Esophagus squamous epithelium (tissue), 5 donors: Measurements from ENCODE around the gene SFRP2. TPM values are rescaled to one million over a fixed set of nuclear protein-coding genes. Genes with fewer than 3 reads are reported as not detected.

Experiments used
- DNase-seq: peaks from one replicate; lab custom pipeline; 2025; lab: John Stamatoyannopoulos, UW
- H3K27ac ChIP-seq, 4 donors: fragments of 200-600 bp; sonication (generic); one replicate each; pipeline ENCODE4 v1.5.1; 2016 to 2019; ENCODE audit warnings: mild to moderate bottlenecking in 1 of 4
- H3K27me3 ChIP-seq, 4 donors: fragments of 200-600 bp; sonication (generic); 1 replicate in 3 of 4; 2 replicates in 1 of 4; pipeline versions ENCODE4 v1.5.1 to v1.6.0; 2017 to 2021; ENCODE audit warnings: antibody characterized with exemption in 1 of 4
- H3K36me3 ChIP-seq, 3 donors: fragments of 200-600 bp; sonication (generic); one replicate each; pipeline ENCODE4 v1.5.1; 2016 to 2019
- H3K4me1 ChIP-seq, 3 donors: fragments of 200-600 bp; sonication (generic); one replicate each; pipeline ENCODE4 v1.5.1; 2017 to 2019
- H3K4me3 ChIP-seq, 4 donors: fragments of 200-600 bp; sonication (generic); 1 replicate in 3 of 4; 2 replicates in 1 of 4; pipeline ENCODE4 v1.5.1; 2016 to 2019; ENCODE audit warnings: mild to moderate bottlenecking in 2 of 4, moderate library complexity in 1 of 4
- H3K9me3 ChIP-seq, 3 donors: fragments of 200-600 bp; sonication (generic); one replicate each; pipeline ENCODE4 v1.5.1; 2016 to 2019
- CTCF ChIP-seq, 6 experiments: fragments of 450-650 bp in 4 of 6; fragments of 200-600 bp in 2 of 6; sonication (generic) in 2 of 6; IDR thresholded peaks; one replicate each; pipeline ENCODE4 v1.5.1; 2016 to 2019; ENCODE audit warnings: antibody characterized with exemption in 6 of 6, mild to moderate bottlenecking in 4 of 6, moderate library complexity in 4 of 6
- POLR2A ChIP-seq, 4 donors: fragments of 450-650 bp; IDR thresholded peaks; one replicate each; pipeline ENCODE4 v1.6.1; 2017; ENCODE audit warnings: antibody characterized with exemption in 4 of 4, mild to moderate bottlenecking in 4 of 4, moderate library complexity in 3 of 4
- WGBS, 2 donors: methylation state at CpG; one replicate each; pipeline ENCODE4 v1.1.5; 2018; 5-methylcytosine and 5-hydroxymethylcytosine counted together
- intact Hi-C: fragments of 100-400 bp; cut with DNase I; formaldehyde crosslinking; loops from one replicate; pipeline ENCODE4 v1.15.0; 2022
- total RNA-seq, 4 donors: library from RNA; depleted of rRNA; stranded (reverse); fragments of >200 nt; gene quantifications; one replicate each; pipeline ENCODE4 v1.1.0, GENCODE V29; 2016
- donor health status: DM: yes; HTN: yes; CAD: no.

The SFRP2 gene
- total RNA-seq, 4 donors from 2014 or later, result 2.2 to 104 (median 13.3) TPM

DNA sequence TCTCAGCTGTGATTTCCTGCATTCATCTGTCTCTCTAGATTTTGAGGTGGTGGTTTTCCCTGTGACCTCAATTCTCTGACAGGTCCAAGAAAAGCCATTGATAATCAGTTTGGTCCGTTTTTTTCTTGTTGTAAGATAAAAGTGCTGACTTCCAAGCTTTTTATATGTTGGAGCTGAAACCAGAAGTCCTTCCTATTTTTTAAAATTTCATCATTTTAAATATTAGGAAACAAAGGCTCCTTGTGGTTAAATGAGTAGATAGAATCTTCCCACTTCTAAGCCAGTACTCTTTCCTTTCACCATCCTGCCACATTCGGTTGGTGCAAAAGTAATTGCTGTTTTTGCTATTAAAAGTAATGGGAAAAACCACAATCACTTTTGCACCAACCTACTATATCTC, 47.3 kb downstream of the SFRP2 start:
- no peak for DNase-seq
- H3K27ac ChIP-seq, result no peak overlapping the region
- H3K4me3 ChIP-seq, result no peak overlapping the region
- H3K27me3 ChIP-seq, result no peaks in the 10 kb centered on the region
- H3K9me3 ChIP-seq, result peaks cover 0 to 11% (median 8%) of the 10 kb centered on the region in 3 donors
- intact Hi-C loops, result no loop called here
- peaks cover 0 to 4% (median 0%) of the 10 kb centered on the region in 3 donors for H3K36me3 ChIP-seq
- TF ChIP-seq POLR2A (IDR thresholded peaks at IDR 0.05), result no peak
- no peak for TF ChIP-seq CTCF (IDR thresholded peaks at IDR 0.05)
- no peaks in the 10 kb centered on the region for H3K4me1 ChIP-seq
- WGBS, 2 donors, result 71 to 76% methylated on average over 2 of the region's 2 CpGs

- H3K4me1 ChIP-seq, result peaks cover 0 to 3% (median 0%) of the 10 kb centered on the region in 3 donors
- H3K27ac ChIP-seq, result no peak overlapping the region
- no peak for DNase-seq
- H3K9me3 ChIP-seq, result peaks cover 0 to 7% (median 3%) of the 10 kb centered on the region in 3 donors
- no peaks in the 10 kb centered on the region for H3K27me3 ChIP-seq
- no peak for TF ChIP-seq POLR2A (IDR thresholded peaks at IDR 0.05)
- no peak for TF ChIP-seq CTCF (IDR thresholded peaks at IDR 0.05)
- H3K4me3 ChIP-seq, result no peak overlapping the region
- no peaks in the 10 kb centered on the region for H3K36me3 ChIP-seq
- intact Hi-C loops, result no loop called here
Measured at GRCh38 chr4:153735906-153736461, 52.9 kb downstream of the SFRP2 start.

GRCh38 chr4:153733751-153734448, 55.0 kb downstream of the SFRP2 start:
- no peak for TF ChIP-seq CTCF (IDR thresholded peaks at IDR 0.05)
- no peaks in the 10 kb centered on the region for H3K36me3 ChIP-seq
- H3K27me3 ChIP-seq, result no peaks in the 10 kb centered on the region
- no peak overlapping the region for H3K4me3 ChIP-seq
- H3K9me3 ChIP-seq, result no peaks in the 10 kb centered on the region
- intact Hi-C loops, result no loop called here
- peaks cover 0 to 3% (median 0%) of the 10 kb centered on the region in 3 donors for H3K4me1 ChIP-seq
- DNase-seq, result no peak
- no peak overlapping the region for H3K27ac ChIP-seq
- 49 to 58% methylated on average over 4 of the region's 4 CpGs for WGBS, 2 donors

- H3K27ac ChIP-seq, result no peak overlapping the region
Measured at GRCh38 chr4:153731239-153731638, 57.6 kb downstream of the SFRP2 start.

More at GRCh38 chr4:153731239-153731638, 57.6 kb downstream of the SFRP2 start:
- no peaks in the 10 kb centered on the region for H3K27me3 ChIP-seq
- H3K4me1 ChIP-seq, result peaks cover 0 to 3% (median 0%) of the 10 kb centered on the region in 3 donors
- DNase-seq, result no peak
- 15 to 29% methylated on average over 3 of the region's 3 CpGs for WGBS, 2 donors
- intact Hi-C loops, result no loop called here
- H3K4me3 ChIP-seq, result no peak overlapping the region
- no peaks in the 10 kb centered on the region for H3K36me3 ChIP-seq
- TF ChIP-seq POLR2A (IDR thresholded peaks at IDR 0.05) (no peak), CTCF (IDR thresholded peaks at IDR 0.05) (no peak)
- no peaks in the 10 kb centered on the region for H3K9me3 ChIP-seq

Other genes starting within 250 kb of the SFRP2 start
- gene TLR2, start 104.8 kb downstream of the SFRP2 start, total RNA-seq, result 10 to 100 TPM in 3 of 4 donors, 1 to 10 TPM in 1; 5.3 to 26.9 (median 17.3) TPM
- gene RNF175, start 29.1 kb downstream of the SFRP2 start, total RNA-seq, result under 1 TPM in 1 of 4 donors, not detected in 3; 0.76 TPM